ENCODE measurements around the gene MAP1B. TPM values are rescaled to one million over a fixed set of nuclear protein-coding genes. Genes with fewer than 3 reads are reported as not detected.

The MAP1B gene
- total RNA-seq, 1 donor from 2014 or later: 58.6 TPM

DNA sequence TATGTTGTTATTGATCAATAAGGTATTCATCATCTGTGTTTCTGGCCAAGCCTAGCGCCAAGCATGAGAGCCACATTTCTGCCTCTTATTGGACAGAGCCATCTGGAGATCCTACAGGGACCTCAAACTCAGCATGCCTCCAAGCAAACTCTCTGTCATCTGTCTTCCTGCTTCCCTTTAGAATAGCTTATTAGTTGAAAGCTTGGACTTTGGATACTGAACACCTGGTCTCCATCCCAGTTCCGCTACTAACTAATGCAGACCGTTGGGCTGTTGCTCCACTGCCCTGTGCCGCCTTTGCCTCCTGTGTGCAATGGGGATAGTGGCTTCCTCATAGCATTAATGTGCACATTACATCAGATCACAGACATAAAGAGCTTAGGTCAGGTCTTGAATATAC lies 65.5 kb downstream of the MAP1B start:
- no peak for DNase-seq (ENCODE audit: low spot score, unreplicated experiment)
- H3K9me3 Mint-ChIP-seq (ENCODE audit: low read depth): no peaks in the 10 kb centered on the region
- peaks cover 1% of the 10 kb centered on the region for H3K36me3 Mint-ChIP-seq (ENCODE audit: insufficient read depth)
- peak overlapping the region; percentile 8 for H3K27ac Mint-ChIP-seq
- TF ChIP-seq, protein P1, sequence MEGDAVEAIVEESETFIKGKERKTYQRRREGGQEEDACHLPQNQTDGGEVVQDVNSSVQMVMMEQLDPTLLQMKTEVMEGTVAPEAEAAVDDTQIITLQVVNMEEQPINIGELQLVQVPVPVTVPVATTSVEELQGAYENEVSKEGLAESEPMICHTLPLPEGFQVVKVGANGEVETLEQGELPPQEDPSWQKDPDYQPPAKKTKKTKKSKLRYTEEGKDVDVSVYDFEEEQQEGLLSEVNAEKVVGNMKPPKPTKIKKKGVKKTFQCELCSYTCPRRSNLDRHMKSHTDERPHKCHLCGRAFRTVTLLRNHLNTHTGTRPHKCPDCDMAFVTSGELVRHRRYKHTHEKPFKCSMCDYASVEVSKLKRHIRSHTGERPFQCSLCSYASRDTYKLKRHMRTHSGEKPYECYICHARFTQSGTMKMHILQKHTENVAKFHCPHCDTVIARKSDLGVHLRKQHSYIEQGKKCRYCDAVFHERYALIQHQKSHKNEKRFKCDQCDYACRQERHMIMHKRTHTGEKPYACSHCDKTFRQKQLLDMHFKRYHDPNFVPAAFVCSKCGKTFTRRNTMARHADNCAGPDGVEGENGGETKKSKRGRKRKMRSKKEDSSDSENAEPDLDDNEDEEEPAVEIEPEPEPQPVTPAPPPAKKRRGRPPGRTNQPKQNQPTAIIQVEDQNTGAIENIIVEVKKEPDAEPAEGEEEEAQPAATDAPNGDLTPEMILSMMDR (IDR thresholded peaks at IDR 0.05; ENCODE audit: unreplicated experiment): no peak
- H3K27me3 Mint-ChIP-seq: peaks cover 35% of the 10 kb centered on the region
- peaks cover 54% of the 10 kb centered on the region for H3K4me1 Mint-ChIP-seq (ENCODE audit: low read depth)
- no peak overlapping the region for H3K4me3 Mint-ChIP-seq (ENCODE audit: low read depth)

DNA sequence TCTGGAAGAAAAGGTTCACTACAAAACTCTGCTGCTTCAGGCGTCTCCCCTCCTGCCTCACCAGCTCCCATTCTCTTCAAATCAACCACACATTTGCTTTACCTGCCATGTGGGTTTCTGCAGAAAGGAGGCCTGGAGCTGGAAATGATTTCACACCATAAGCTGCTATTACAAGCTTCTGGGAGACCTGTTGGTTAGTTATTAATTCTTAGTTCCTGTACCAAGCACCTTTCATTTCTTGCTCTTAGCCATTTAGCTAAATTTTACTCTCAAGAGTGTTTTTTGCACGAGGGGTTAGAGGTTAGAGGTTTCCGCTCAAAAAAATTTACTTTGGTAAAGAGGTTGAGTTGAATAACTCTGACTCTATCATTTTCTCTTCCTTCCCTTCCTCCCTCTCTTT lies 70.3 kb downstream of the MAP1B start:
- Mint-ChIP-seq H3K36me3 (ENCODE audit: insufficient read depth) (peaks cover 5% of the 10 kb centered on the region), H3K4me1 (ENCODE audit: low read depth) (peaks cover 21% of the 10 kb centered on the region), H3K4me3 (ENCODE audit: low read depth) (no peak overlapping the region), H3K27ac (no peak overlapping the region), H3K9me3 (ENCODE audit: low read depth) (no peaks in the 10 kb centered on the region), H3K27me3 (peaks cover 43% of the 10 kb centered on the region)
- TF ChIP-seq, protein P1 (IDR thresholded peaks at IDR 0.05; ENCODE audit: unreplicated experiment): no peak
- DNase-seq (ENCODE audit: low spot score, unreplicated experiment): no peak

DNA sequence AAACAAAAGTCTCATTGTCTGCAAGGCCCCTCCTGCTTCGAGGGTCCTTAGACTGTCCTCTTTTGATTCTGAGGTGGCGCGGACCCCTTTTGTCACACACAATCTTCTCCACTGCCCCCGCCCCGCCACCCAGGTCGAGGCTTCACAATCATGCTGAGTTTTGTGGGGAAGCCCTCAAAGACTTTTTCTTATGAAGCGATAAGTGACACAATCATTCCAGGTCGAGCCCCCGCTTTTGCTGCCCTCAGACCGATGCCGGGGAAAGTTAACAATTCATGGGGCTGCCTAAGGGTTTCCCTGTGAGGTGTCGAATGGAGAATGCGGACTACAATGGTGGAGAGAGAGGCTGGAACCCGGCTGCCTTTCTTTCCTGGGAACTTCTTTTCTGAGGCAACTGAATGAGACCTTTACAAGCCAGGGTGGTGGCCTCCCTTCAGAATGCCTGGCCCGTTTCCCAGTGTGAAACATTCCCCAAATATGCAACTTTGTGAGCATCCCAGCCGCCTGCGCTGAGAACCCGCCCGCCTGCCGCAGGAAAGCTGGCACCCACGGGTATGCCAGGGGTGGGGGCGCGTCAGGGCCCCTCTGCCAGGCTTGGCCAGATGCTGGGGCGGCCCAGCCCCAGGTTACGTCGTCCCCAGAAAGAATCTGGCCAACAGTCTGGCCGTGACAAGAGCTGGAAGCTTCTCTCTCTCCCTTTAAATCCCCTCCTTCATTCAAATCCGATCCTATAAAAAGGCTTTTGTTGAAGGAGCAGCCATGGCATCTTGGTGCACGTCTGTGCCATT lies 71.9 kb downstream of the MAP1B start:
- Mint-ChIP-seq H3K9me3 (ENCODE audit: low read depth) (no peaks in the 10 kb centered on the region), H3K36me3 (ENCODE audit: insufficient read depth) (peaks cover 5% of the 10 kb centered on the region), H3K4me1 (ENCODE audit: low read depth) (peaks cover 15% of the 10 kb centered on the region), H3K27me3 (peaks cover 43% of the 10 kb centered on the region), H3K27ac (no peak overlapping the region), H3K4me3 (ENCODE audit: low read depth) (no peak overlapping the region)
- TF ChIP-seq, protein P1 (IDR thresholded peaks at IDR 0.05; ENCODE audit: unreplicated experiment): no peak
- DNase-seq (ENCODE audit: low spot score, unreplicated experiment): no peak

DNA sequence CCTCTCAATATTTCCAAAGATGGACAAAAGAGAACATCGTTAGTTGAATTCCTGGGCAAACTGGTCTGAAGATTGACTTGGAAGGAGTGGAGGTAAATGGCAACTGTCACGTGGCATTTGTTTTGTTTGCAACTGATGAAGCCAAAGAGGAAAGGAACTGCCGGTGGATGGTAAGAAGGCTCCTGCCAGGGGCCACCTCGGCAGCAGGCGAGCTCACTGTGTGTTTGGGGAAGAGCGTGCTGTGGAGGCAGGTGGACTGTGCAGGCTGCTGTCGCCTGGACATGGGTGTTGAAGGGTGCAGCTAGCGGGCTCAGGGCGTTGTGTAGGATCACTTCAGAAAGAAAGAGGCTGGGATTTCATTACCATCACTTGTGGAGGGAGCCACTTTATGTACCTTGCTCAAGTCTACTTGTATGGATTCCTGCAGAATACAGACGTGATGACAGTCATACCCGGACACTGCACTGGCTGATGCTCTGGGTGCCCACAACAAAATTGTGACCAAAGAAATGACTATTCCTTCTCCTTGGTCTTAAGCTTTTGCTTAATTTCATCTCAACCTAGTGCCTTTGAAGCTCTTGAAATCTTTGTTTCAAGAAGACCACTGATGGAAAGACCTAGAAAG lies 72.7 kb downstream of the MAP1B start:
- no peak for DNase-seq (ENCODE audit: low spot score, unreplicated experiment)
- Mint-ChIP-seq H3K27me3 (peaks cover 43% of the 10 kb centered on the region), H3K4me1 (ENCODE audit: low read depth) (peaks cover 13% of the 10 kb centered on the region), H3K9me3 (ENCODE audit: low read depth) (no peaks in the 10 kb centered on the region), H3K27ac (no peak overlapping the region), H3K4me3 (ENCODE audit: low read depth) (no peak overlapping the region), H3K36me3 (ENCODE audit: insufficient read depth) (peaks cover 5% of the 10 kb centered on the region)
- TF ChIP-seq, protein P1 (IDR thresholded peaks at IDR 0.05; ENCODE audit: unreplicated experiment): no peak

DNA sequence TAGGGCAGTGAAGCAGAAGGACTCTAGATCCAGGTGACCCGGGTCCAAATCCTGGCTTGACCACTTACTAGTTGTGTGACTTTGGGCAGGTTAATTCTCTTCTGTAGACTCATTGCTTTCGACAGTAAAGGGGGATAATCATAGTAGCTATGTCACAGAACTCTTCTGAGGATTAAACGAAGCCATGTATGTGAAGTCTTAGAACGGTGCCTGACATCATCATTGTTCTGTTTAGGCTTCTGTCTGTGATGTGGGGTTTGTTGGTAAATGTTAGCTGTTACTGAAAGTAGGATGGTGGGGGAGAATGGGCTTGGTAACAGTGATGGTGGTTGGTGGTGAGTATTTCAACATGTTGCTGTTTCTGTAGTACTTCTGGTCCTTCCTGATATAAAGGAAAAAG lies 73.7 kb downstream of the MAP1B start:
- Mint-ChIP-seq H3K36me3 (ENCODE audit: insufficient read depth) (peaks cover 4% of the 10 kb centered on the region), H3K27me3 (peaks cover 36% of the 10 kb centered on the region), H3K27ac (no peak overlapping the region), H3K4me1 (ENCODE audit: low read depth) (peaks cover 13% of the 10 kb centered on the region), H3K9me3 (ENCODE audit: low read depth) (no peaks in the 10 kb centered on the region), H3K4me3 (ENCODE audit: low read depth) (no peak overlapping the region)
- TF ChIP-seq, protein P1 (IDR thresholded peaks at IDR 0.05; ENCODE audit: unreplicated experiment): no peak
- no peak for DNase-seq (ENCODE audit: low spot score, unreplicated experiment)

All from progenitor cell of endocrine pancreas (in vitro differentiated cells).